Fibroblast of mammary gland (primary cell): Measurements from ENCODE around the gene PFDN4.

Experiments
- DNase-seq: peaks from one replicate; pipeline ENCODE4 v3.0.0-alpha.2; 2010; ENCODE audit warnings: low read depth
- H3K4me3 ChIP-seq: 2 replicates; pipeline ENCODE4 v1.5.1; 2011; ENCODE audit warnings: low read depth, mild to moderate bottlenecking, low read length, moderate library complexity; ENCODE audit not compliant: control insufficient read depth
- TF ChIP-seq, protein P1 (sequence below): conservative IDR thresholded peaks from 2 replicates; pipeline ENCODE4 v1.5.1; 2011; ENCODE audit warnings: low read depth, low read length, inconsistent platforms; ENCODE audit not compliant: control insufficient read depth, insufficient read depth

Gene PFDN4

DNA sequence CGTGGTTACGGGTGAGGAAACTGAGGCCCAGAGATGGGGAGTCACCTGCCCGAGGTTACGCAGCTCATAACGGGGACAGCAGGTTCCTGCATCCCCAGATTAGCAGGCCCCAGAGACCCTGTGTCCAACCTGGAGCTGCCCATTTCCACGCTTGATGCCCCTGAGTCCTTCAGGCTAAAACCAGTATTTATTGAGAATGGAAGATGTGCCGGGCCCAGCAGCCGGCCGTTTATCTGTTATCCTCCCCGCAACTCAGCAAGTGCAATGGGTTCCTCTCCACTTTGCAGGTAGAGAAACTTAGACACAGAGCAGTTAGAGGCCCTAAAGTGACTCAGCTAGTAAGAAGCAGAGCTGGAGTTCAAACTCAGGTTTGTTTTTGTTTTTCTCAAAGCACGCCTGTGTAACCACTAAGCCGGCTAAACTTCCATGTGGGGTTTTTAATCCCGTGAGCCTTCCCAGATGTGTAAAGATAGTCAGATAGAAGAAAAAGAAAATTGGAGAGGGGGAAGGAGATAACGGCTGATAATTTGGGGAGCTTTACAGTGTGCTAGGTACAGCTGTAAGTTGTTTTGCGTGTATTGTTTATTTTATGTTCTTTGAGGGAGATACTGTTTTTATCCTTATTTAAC is 775 bp downstream of the PFDN4 start:
- DNase-seq = peak; percentile 68
- H3K4me3 ChIP-seq = peak overlapping the region; percentile 85
- TF ChIP-seq, protein P1, sequence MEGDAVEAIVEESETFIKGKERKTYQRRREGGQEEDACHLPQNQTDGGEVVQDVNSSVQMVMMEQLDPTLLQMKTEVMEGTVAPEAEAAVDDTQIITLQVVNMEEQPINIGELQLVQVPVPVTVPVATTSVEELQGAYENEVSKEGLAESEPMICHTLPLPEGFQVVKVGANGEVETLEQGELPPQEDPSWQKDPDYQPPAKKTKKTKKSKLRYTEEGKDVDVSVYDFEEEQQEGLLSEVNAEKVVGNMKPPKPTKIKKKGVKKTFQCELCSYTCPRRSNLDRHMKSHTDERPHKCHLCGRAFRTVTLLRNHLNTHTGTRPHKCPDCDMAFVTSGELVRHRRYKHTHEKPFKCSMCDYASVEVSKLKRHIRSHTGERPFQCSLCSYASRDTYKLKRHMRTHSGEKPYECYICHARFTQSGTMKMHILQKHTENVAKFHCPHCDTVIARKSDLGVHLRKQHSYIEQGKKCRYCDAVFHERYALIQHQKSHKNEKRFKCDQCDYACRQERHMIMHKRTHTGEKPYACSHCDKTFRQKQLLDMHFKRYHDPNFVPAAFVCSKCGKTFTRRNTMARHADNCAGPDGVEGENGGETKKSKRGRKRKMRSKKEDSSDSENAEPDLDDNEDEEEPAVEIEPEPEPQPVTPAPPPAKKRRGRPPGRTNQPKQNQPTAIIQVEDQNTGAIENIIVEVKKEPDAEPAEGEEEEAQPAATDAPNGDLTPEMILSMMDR = no peak

DNA sequence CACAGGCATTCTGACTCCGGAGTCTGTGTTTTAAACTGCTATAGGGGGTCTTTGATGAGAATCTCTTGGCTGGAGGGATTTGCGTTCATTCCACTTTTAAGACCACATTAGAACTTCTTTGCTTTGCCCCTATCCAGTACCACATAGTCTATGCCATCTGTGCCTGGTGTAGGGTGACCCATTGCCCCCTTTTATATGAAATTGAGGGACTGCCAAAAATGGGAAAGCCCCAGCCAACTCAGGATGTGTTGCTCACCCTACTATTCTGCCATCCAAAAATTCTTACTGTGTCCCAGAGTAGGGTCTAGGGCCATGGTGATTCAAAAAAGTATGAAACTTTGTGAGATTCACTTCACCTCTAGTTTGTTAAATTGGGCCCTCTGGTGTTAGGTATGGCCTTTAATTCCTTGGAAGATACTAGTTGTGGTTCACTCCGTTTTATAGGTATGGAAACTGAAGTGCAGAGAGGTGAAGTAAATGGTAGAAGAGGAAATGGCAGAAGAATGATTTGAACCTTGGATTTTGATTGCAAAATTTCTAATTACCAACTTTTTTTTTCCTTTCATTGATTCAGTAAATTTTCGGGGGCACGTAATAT is 1.4 kb downstream of the PFDN4 start:
- no peak for DNase-seq
- TF ChIP-seq, protein P1 = no peak
- H3K4me3 ChIP-seq = peak overlapping the region; percentile 85

DNA sequence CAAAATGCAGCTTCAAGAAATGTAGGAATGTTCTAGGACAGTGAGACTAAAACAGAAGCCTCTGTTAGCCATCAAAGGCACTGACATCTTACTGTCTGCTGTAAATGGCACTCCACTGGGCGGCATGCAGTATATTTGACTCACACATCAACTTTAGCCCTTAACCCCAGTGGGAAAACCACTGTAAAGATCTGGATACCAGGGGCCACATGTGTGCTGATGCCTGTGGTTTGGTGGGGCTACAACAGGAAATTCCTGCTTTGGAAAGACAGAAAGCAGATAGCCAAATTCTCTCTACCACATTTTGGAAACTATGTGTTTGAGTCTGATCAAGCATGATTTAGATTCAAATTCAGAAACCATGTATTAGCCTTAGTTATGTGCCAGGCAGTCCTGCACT is 4.3 kb downstream of the PFDN4 start:
- TF ChIP-seq, protein P1 = no peak
- H3K4me3 ChIP-seq = no peak overlapping the region
- DNase-seq = peak; percentile 78

DNA sequence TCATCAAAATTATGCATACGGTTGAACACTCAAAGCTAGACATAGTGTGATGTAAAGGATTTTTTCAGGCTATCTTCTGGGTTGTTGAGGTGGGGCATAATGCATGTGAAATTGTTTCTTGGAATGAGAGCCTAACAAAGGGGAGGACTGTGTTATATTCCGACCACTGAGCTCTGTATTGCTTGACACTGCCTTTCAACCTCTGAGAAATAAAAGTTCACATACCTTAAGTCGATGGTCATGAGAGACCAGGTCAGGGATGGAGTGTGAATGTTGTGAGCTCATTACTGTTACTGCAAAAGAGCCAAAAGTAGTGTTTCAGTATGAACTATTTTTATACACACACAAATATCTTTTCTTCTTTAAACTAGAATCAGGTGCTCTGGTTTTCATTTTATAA is 5.0 kb downstream of the PFDN4 start:
- no peak for DNase-seq
- no peak overlapping the region for H3K4me3 ChIP-seq
- TF ChIP-seq, protein P1 = no peak

DNA sequence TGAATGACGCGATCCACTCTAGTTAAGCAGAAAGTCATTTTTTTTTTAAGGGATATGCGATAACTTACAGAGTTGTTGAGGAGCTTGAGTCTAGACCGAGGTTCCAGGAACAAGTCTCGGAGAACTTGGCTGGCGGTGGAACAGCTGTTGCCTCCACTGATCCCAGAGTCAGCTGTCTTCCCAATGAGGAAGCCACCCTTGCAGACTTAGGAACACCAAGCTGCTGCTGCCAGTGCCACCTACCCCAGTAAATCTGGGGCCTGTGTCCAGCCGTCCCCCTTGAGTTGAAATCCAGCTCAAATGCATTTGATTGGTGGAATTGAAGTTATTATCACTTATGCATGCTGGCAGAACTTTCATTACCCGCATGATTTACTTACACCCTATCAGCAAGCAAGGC is 6.7 kb downstream of the PFDN4 start:
- no peak for DNase-seq

DNA sequence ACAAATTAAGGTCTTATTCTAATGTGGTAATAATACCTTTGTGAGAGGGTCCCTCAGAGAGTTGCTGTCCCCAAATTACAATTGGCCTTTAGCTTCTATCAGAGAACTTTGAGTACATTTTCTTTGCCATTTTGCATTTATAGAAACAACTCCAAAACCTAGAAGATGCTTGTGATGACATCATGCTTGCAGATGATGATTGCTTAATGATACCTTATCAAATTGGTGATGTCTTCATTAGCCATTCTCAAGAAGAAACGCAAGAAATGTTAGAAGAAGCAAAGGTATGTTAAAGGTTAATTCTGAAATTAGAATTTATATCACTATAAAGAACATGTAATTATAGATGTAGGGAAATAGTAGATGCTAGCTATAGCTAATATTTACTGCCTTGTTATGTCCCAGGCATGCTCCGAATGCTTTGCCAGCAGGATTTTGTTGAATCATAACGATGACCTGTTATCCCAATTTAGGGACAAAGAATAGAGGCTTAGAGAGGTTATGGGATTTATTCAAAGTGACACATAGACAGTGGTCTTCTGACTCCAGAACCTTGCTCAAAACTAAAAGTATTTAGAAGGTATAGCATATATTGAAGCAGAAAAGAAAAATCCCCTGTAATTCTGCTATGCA is 7.4 kb downstream of the PFDN4 start:
- H3K4me3 ChIP-seq = no peak overlapping the region
- TF ChIP-seq, protein P1 = no peak
- no peak for DNase-seq

More for the DNA sequence above, 6.7 kb downstream of the PFDN4 start:
- TF ChIP-seq, protein P1 = no peak
- H3K4me3 ChIP-seq = no peak overlapping the region
